ENCODE measurements around the gene NKAPD1. TPM values are rescaled to one million over a fixed set of nuclear protein-coding genes. Genes with fewer than 3 reads are reported as not detected.

Gene NKAPD1
- total RNA-seq, 4 donors from 2014 or later, result 14.4 to 21.5 (median 16.4) TPM

GRCh38 chr11:112132737-112133136, 58.6 kb downstream of the NKAPD1 start:
- TF ChIP-seq EP300 (IDR thresholded peaks at IDR 0.05) (no peak), POLR2AphosphoS5 (IDR thresholded peaks at IDR 0.05) (no peak), POLR2A (IDR thresholded peaks at IDR 0.05) (no peak)
- TF ChIP-seq, protein P1, sequence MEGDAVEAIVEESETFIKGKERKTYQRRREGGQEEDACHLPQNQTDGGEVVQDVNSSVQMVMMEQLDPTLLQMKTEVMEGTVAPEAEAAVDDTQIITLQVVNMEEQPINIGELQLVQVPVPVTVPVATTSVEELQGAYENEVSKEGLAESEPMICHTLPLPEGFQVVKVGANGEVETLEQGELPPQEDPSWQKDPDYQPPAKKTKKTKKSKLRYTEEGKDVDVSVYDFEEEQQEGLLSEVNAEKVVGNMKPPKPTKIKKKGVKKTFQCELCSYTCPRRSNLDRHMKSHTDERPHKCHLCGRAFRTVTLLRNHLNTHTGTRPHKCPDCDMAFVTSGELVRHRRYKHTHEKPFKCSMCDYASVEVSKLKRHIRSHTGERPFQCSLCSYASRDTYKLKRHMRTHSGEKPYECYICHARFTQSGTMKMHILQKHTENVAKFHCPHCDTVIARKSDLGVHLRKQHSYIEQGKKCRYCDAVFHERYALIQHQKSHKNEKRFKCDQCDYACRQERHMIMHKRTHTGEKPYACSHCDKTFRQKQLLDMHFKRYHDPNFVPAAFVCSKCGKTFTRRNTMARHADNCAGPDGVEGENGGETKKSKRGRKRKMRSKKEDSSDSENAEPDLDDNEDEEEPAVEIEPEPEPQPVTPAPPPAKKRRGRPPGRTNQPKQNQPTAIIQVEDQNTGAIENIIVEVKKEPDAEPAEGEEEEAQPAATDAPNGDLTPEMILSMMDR (IDR thresholded peaks at IDR 0.05), result no peak
- peaks cover 0 to 12% (median 6%) of the 10 kb centered on the region in 3 donors for H3K4me1 ChIP-seq
- H3K4me3 ChIP-seq, result no peak overlapping the region
- no peaks in the 10 kb centered on the region for H3K9me3 ChIP-seq
- H3K27me3 ChIP-seq, result no peaks in the 10 kb centered on the region
- ATAC-seq, result no peak
- 66% methylated on average over 2 of the region's 2 CpGs; no CpG with 5 or more reads in 1 of the 2 donors for WGBS, 2 donors (ENCODE audit: low coverage in 1 of 2)
- H3K27ac ChIP-seq, result no peak overlapping the region
- H3K36me3 ChIP-seq, result no peaks in the 10 kb centered on the region

DNA sequence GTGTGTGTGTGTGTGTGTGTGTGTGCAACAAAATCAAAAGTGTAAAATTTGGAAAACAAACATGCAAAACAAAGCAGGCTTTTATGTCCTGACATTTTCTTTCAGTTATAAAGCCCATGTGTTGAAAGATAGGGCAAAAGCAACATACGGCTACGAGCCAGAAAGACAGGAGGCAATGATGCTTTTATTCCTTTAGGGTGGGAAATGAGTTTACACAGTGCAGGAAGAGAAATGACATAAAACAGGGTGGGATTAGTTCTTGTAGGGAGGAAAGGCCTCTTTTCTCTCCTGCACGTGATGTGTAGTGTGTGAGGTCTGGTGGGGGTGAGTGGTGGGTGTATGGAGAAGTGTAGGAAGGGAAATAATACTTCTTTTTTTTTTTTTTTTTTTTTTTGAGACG, 60.4 kb downstream of the NKAPD1 start:
- no peak for TF ChIP-seq POLR2AphosphoS5 (IDR thresholded peaks at IDR 0.05)
- TF ChIP-seq, protein P1 (IDR thresholded peaks at IDR 0.05), result no peak
- no peak for TF ChIP-seq POLR2A (IDR thresholded peaks at IDR 0.05)
- no peak for TF ChIP-seq EP300 (IDR thresholded peaks at IDR 0.05)
- no peak for ATAC-seq

More for the DNA sequence above, 60.4 kb downstream of the NKAPD1 start:
- Histone ChIP-seq H3K4me3 (no peak overlapping the region), H3K27ac (no peak overlapping the region), H3K27me3 (no peaks in the 10 kb centered on the region), H3K36me3 (no peaks in the 10 kb centered on the region), H3K9me3 (no peaks in the 10 kb centered on the region), H3K4me1 (no peaks in the 10 kb centered on the region)
- 74 to 84% methylated on average over 3 of the region's 4 CpGs for WGBS, 2 donors (ENCODE audit: low coverage in 1 of 2)

Small RNA genes lying within 50 kb of the gene (small RNA-seq; reads per million reads assigned to genes)
- 0 reads per million in 4 donors for gene AP000907.3
- gene RNU6-893P, result 0 reads per million in 4 donors

Other genes starting within 250 kb of the NKAPD1 start
- 10 to 100 TPM; 26.7 to 33.9 (median 31.1) TPM for gene ALG9, start 202.7 kb upstream of the NKAPD1 start, total RNA-seq
- 1 to 10 TPM in 2 of 4 donors, under 1 TPM in 2; 0.16 to 1.1 (median 0.99) TPM for gene FDXACB1, start 195.1 kb upstream of the NKAPD1 start, total RNA-seq
- gene CFAP68, start 194.8 kb upstream of the NKAPD1 start, total RNA-seq, result 10 to 100 TPM; 11.7 to 19.3 (median 17.5) TPM
- gene CRYAB, start 162.5 kb upstream of the NKAPD1 start, total RNA-seq, result 100 to 1,000 TPM; 254 to 440 (median 294) TPM
- gene HSPB2, start 161.6 kb upstream of the NKAPD1 start, total RNA-seq, result 1 to 10 TPM in 3 of 4 donors, under 1 TPM in 1; 0.78 to 5.5 (median 3.0) TPM
- 1 to 10 TPM in 3 of 4 donors, not detected in 1; 2.4 to 3.3 (median 3.1) TPM for gene C11orf52, start 155.4 kb upstream of the NKAPD1 start, total RNA-seq
- gene DIXDC1, start 137.0 kb upstream of the NKAPD1 start, total RNA-seq, result 100 to 1,000 TPM; 125 to 164 (median 153) TPM
- 10 to 100 TPM; 18.2 to 38.6 (median 32.1) TPM for gene DLAT, start 48.9 kb upstream of the NKAPD1 start, total RNA-seq
- gene PIH1D2, start 282 bp upstream of the NKAPD1 start, total RNA-seq, result 1 to 10 TPM; 1.8 to 4.2 (median 3.2) TPM
- 10 to 100 TPM; 19.2 to 37.6 (median 24.8) TPM for gene TIMM8B, start 12.5 kb downstream of the NKAPD1 start, total RNA-seq
- gene SDHD, start 12.6 kb downstream of the NKAPD1 start, total RNA-seq, result 100 to 1,000 TPM; 102 to 120 (median 113) TPM
- gene IL18, start 89.8 kb downstream of the NKAPD1 start, total RNA-seq, result 10 to 100 TPM in 1 of 4 donors, 1 to 10 TPM in 3; 5.6 to 16.9 (median 6.9) TPM
- not detected for gene TEX12, start 93.1 kb downstream of the NKAPD1 start, total RNA-seq
- gene BCO2, start 101.2 kb downstream of the NKAPD1 start, total RNA-seq, result 1 to 10 TPM in 3 of 4 donors, under 1 TPM in 1; 0.96 to 7.5 (median 6.6) TPM
- 10 to 100 TPM; 19.4 to 38.1 (median 23.3) TPM for gene PTS, start 152.1 kb downstream of the NKAPD1 start, total RNA-seq
- not detected for gene PLET1, start 186.6 kb downstream of the NKAPD1 start, total RNA-seq